GM23338 (cell line): ENCODE results near the gene STAP2.

Source experiments
- CTCF ChIP-seq, 2 experiments: fragments of 200-600 bp in 1 of 2; sonication (generic) in 1 of 2; conservative IDR thresholded peaks; 2 replicates each; pipeline versions ENCODE4 v1.5.1 to v1.6.1; 2016 to 2017; ENCODE audit warnings: antibody characterized with exemption in 2 of 2, low read depth in 2 of 2, mild to moderate bottlenecking in 2 of 2, moderate library complexity in 1 of 2
- REST ChIP-seq: IDR thresholded peaks from one replicate; pipeline ENCODE4 v1.6.1; 2018; ENCODE audit warnings: antibody characterized with exemption; ENCODE audit not compliant: unreplicated experiment

- no peak for TF ChIP-seq CTCF (conservative IDR thresholded peaks at IDR 0.05; ENCODE audit: low read depth in 2 of 2)
- no peak for TF ChIP-seq REST
These were observed 33.8 kb upstream of the STAP2 start for GRCh38 chr19:4372165-4373012.
